Myometrial cell (primary cell): Measurements from ENCODE around the gene GSE1. TPM values are rescaled to one million over a fixed set of nuclear protein-coding genes. Genes with fewer than 3 reads are reported as not detected.

ENCODE experiments used
- total RNA-seq: library from RNA; depleted of rRNA; stranded (reverse); fragments of >200 nt; gene quantifications from 2 replicates; pipeline ENCODE4 v1.2.3, GENCODE V29; 2015

Gene GSE1
- total RNA-seq: 16.0 and 16.7 TPM in 2 replicates

GRCh38 chr16:85612801-85613603 lies at the start of gene GSE1:
GSE1 (plus strand) TSS chr16:85613322; CDS start chr16:85613392, 70 bp downstream.

GRCh38 chr16:85688586-85689284 lies 75.6 kb downstream of the GSE1 start, which contains the start of gene GINS2:
GINS2 (minus strand) TSS chr16:85688954; CDS start chr16:85688898, 56 bp downstream.

Other genes with a start within 250 kb of the GSE1 start
- gene GINS2, start 75.6 kb downstream of the GSE1 start, total RNA-seq: 16.1 and 22.5 TPM in 2 replicates
- 27.8 and 28.0 TPM in 2 replicates for gene C16orf74, start 137.8 kb downstream of the GSE1 start, total RNA-seq
- 28.8 and 37.6 TPM in 2 replicates for gene EMC8, start 186.2 kb downstream of the GSE1 start, total RNA-seq
- 586 and 693 TPM in 2 replicates for gene COX4I1, start 186.4 kb downstream of the GSE1 start, total RNA-seq